ENCODE measurements around the gene HS3ST3B1. TPM values are rescaled to one million over a fixed set of nuclear protein-coding genes. Genes with fewer than 3 reads are reported as not detected.

Gene HS3ST3B1
- total RNA-seq, 4 donors from 2014 or later: 0.40 to 2.5 (median 1.2) TPM; not detected in 1

GRCh38 chr17:14331982-14332298, 31.1 kb downstream of the HS3ST3B1 start:
- Histone ChIP-seq H3K27me3 (no peaks in the 10 kb centered on the region), H3K4me3 (no peak overlapping the region), H3K9me3 (no peaks in the 10 kb centered on the region), H3K36me3 (no peaks in the 10 kb centered on the region), H3K4me1 (peaks cover 0 to 4% (median 0%) of the 10 kb centered on the region in 4 donors), H3K27ac (peak overlapping the region in 1 of 4 donors; percentile 40)
- DNase-seq: no peak
- WGBS, 2 donors (ENCODE audit: low coverage in 1 of 2): 80 to 87% methylated on average over 3 of the region's 3 CpGs
- in situ Hi-C loops (cut with MboI; ENCODE audit: low pct_ligation_motif_present in 1 of 4, low pct_unique_long_range_greater_than_20kb in 1 of 4, low sequenced_read_pairs in 3 of 4): loop anchor here in 1 of 4 donors (25.0 kb wide), 1 partner anchor 105 kb away; no protein-coding TSS in a partner anchor
- TF ChIP-seq CTCF (IDR thresholded peaks at IDR 0.05) (no peak), EP300 (IDR thresholded peaks at IDR 0.05; ENCODE audit: low read depth) (no peak), POLR2A (IDR thresholded peaks at IDR 0.05) (no peak), POLR2AphosphoS5 (IDR thresholded peaks at IDR 0.05) (no peak)
- intact Hi-C loops (cut with DNase I; ENCODE audit: low total_unique reads): no loop called here

- no peak for DNase-seq
- TF ChIP-seq POLR2A (IDR thresholded peaks at IDR 0.05) (no peak), EP300 (IDR thresholded peaks at IDR 0.05; ENCODE audit: low read depth) (no peak), CTCF (IDR thresholded peaks at IDR 0.05) (no peak)
- Histone ChIP-seq H3K4me3 (no peak overlapping the region), H3K4me1 (peaks cover 0 to 4% (median 0%) of the 10 kb centered on the region in 4 donors), H3K9me3 (no peaks in the 10 kb centered on the region), H3K27me3 (no peaks in the 10 kb centered on the region), H3K27ac (no peak overlapping the region), H3K36me3 (no peaks in the 10 kb centered on the region)
- in situ Hi-C loops (cut with MboI; ENCODE audit: low pct_ligation_motif_present in 1 of 4, low pct_unique_long_range_greater_than_20kb in 1 of 4, low sequenced_read_pairs in 3 of 4): loop anchor here in 1 of 4 donors (25.0 kb wide), 1 partner anchor 105 kb away; no protein-coding TSS in a partner anchor
- intact Hi-C loops (cut with DNase I; ENCODE audit: low total_unique reads): no loop called here
- WGBS, 2 donors (ENCODE audit: low coverage in 1 of 2): 82 to 87% methylated on average over 2 to 10 of the region's 10 CpGs
These were observed 31.4 kb downstream of the HS3ST3B1 start for GRCh38 chr17:14332331-14332730.

- intact Hi-C loops (cut with DNase I; ENCODE audit: low total_unique reads) (no loop called here), in situ Hi-C loops (cut with MboI; ENCODE audit: low pct_ligation_motif_present in 1 of 4, low pct_unique_long_range_greater_than_20kb in 1 of 4, low sequenced_read_pairs in 3 of 4) (loop anchor here in 1 of 4 donors (25.0 kb wide), 1 partner anchor 104 kb away; no protein-coding TSS in a partner anchor)
- Histone ChIP-seq H3K27ac (no peak overlapping the region), H3K4me1 (peaks cover 0 to 4% (median 0%) of the 10 kb centered on the region in 4 donors), H3K4me3 (no peak overlapping the region), H3K27me3 (no peaks in the 10 kb centered on the region), H3K36me3 (no peaks in the 10 kb centered on the region), H3K9me3 (no peaks in the 10 kb centered on the region)
- DNase-seq: no peak
- TF ChIP-seq POLR2AphosphoS5 (IDR thresholded peaks at IDR 0.05) (no peak), POLR2A (IDR thresholded peaks at IDR 0.05) (no peak), CTCF (IDR thresholded peaks at IDR 0.05) (no peak)
- 90 to 97% methylated on average over 2 to 7 of the region's 7 CpGs for WGBS, 2 donors (ENCODE audit: low coverage in 1 of 2)
These were observed 32.6 kb downstream of the HS3ST3B1 start for GRCh38 chr17:14333506-14333905.

- Histone ChIP-seq H3K27ac (no peak overlapping the region), H3K9me3 (no peaks in the 10 kb centered on the region), H3K36me3 (no peaks in the 10 kb centered on the region), H3K4me1 (peaks cover 0 to 4% (median 0%) of the 10 kb centered on the region in 4 donors), H3K4me3 (no peak overlapping the region), H3K27me3 (no peaks in the 10 kb centered on the region)
- intact Hi-C loops (cut with DNase I; ENCODE audit: low total_unique reads) (no loop called here), in situ Hi-C loops (cut with MboI; ENCODE audit: low pct_ligation_motif_present in 1 of 4, low pct_unique_long_range_greater_than_20kb in 1 of 4, low sequenced_read_pairs in 3 of 4) (loop anchor here in 1 of 4 donors (25.0 kb wide), 1 partner anchor 103 kb away; no protein-coding TSS in a partner anchor)
- WGBS, 2 donors (ENCODE audit: low coverage in 1 of 2): 67 to 89% methylated on average over 1 to 3 of the region's 3 CpGs
- TF ChIP-seq EP300 (IDR thresholded peaks at IDR 0.05; ENCODE audit: low read depth) (no peak), POLR2AphosphoS5 (IDR thresholded peaks at IDR 0.05) (no peak), POLR2A (IDR thresholded peaks at IDR 0.05) (no peak), CTCF (IDR thresholded peaks at IDR 0.05) (no peak)
- no peak for DNase-seq
These were observed 33.5 kb downstream of the HS3ST3B1 start for GRCh38 chr17:14334276-14334840.

Data from transverse colon (tissue), 4 donors.